ENCODE results near the gene DDX53. TPM values are rescaled to one million over a fixed set of nuclear protein-coding genes. Genes with fewer than 3 reads are reported as not detected.

The DDX53 gene
- total RNA-seq, result not detected
- long read RNA-seq, result 0 reads

DNA sequence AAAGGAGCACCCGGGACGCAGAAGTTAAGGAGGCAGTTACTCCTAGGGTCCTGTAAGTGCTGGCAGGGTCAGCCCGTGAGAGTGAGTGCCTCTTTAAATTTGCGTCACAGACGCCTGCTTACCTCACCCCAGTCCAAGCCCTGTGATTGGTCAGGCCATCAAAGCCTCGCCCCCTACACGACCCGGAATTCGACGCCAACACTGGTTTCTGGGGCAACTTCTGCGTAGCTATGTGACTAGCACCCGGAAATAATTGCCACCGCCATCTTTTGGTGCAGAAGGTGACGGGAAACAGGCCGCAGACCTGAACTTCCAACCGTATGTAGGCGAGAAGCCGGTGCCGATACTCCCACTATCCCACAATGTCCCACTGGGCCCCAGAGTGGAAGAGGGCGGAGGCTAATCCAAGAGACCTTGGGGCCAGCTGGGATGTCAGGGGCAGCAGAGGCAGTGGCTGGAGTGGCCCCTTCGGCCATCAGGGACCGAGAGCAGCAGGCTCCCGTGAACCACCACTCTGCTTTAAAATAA lies at the start of gene DDX53:
Gene DDX53, plus strand, starts transcription at position 265 of the 528 bp plus-strand sequence. Its CDS starts 98 bp downstream, at position 363.
- DNase-seq (ENCODE audit: low spot score), result no peak
- intact Hi-C loops (cut with DNase I), result no loop called here

DNA sequence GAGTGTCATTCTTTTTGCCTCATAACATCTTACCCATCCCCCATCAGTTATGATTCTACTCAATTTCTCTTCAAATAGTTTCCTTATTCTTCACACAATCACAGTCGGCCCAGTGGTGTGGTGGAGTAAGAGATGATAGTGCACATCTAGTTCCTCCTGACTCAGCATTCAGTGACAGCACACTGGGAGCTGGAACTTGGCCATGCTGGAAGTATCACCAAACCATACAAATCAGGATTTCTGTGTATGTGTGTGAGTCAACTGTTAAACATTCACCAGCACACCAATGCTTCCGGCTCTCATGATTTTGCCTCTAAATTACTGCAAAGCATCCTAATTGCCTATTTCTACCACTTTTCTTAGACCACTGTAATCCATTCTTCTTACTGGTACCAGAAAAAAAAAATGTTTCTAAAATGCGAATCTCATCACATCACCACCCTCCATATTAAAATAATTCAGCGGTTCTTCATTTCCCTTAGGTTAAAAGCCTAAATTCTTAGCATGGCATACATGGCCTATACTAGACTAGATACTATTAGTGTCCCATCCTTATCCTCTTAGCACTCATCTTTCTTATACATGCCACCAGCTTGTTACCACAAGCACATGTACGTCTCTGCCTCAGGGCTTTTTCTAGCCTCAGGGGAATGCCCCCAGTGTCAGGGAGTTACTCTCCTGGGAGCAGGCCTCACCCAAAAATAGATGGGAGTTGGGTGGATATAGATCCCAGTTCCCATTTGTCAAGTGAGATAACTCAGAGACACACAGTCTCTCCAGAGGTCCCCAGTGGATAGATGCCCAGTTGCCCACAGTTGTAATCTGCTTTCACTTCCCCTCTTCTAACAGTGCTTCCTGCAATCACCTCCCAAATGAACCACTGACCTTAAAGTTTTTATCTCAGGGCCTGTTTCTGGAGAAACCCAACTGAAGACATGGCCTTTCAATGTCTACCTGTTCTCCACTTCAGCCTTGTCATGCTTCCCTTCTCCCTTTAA lies 49.2 kb upstream of the DDX53 start:
- intact Hi-C loops (cut with DNase I), result no loop called here
- DNase-seq (ENCODE audit: low spot score), result no peak

DNA sequence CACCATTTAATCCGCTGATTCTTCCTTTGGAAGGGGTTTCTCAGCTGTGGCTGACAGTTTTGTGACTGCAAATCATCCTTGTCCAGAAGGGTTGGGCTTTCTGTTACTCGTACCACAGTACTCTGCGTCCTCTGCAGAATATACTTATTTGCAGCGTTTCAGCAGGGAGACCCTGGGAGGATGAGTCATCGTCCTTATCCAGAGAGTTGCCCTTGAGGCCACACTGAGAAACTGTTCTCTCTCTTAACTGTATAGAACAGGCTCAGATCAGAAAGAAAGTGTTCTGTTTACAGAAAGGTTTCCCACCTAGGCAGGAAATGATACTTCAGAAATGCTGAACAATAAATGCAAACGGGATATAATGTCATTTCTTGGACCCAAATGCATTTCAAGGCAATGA lies 47.8 kb upstream of the DDX53 start:
- intact Hi-C loops (cut with DNase I), result no loop called here
- DNase-seq (ENCODE audit: low spot score), result no peak

DNA sequence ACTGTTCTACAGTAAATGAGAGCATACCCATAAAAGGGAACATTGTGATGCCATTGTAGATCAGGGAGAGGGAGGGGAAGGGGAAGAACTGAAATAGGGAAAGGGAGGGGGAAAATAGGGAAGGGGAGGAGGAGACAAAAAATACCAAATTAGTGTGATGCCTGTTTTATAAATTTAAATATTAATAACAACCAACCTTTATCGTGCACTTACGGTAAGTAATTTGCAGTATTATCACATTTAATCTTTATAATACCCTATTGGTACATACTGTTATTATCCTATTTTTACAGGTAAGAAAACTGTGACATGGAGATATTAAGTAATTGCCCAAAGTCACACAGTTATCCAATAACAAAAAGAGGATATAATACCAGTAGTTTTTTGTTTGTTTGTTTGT lies 41.5 kb upstream of the DDX53 start:
- no peak for DNase-seq (ENCODE audit: low spot score)
- intact Hi-C loops (cut with DNase I), result no loop called here

DNA sequence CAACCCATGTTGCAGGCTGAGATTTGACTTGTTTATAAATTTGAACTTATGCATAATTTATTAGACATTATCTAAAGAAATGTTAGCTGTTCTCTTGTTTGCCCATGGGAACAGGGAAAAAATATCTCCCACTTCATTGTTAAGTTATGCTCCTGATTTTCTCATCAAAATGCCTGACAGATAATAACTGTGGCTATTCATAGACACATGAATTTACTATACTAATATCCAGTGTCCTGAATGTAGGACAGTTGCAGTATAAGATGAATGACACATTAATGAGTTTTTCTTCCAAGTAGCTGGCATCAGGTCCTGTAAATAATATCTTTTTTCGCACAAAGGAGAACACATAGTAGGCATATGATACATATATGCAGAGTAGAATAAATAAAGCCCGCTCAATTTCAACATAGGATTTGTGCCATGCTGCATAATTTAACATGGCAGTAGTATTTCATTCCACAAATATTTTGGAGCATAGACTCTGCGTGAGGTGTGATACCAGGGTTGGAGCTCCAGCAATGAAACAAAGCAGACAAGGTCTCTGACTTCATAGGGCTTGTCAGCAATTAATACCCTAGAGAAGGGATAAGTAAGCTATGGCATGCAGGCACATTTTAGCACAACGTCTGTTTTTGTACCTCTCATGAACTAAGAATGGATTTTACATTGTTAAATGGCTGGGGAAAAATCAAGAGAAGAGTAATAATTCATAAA lies 40.4 kb upstream of the DDX53 start:
- DNase-seq (ENCODE audit: low spot score), result no peak
- intact Hi-C loops (cut with DNase I), result no loop called here

DNA sequence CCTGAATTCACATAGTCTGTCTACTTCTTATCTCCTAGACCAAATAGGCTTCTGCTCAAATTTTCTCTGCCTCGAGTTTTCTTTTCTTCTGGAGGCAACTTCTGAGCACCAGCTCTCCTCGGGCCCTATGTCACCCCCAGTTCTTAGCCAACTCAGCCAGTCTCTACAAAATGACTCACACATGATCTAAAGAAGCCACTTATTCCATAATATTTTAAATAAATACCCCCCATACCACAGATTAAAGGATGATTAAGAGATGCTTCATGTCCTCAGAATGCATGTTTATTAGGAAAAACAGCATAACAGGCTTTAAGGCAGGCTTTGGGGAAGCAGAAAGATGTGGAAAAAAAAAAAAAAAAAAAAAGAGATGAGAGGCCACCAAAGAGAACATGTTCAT lies 36.6 kb upstream of the DDX53 start:
- no peak for DNase-seq (ENCODE audit: low spot score)
- intact Hi-C loops (cut with DNase I), result loop anchor here (5.0 kb wide), 1 partner anchor 49 kb away; no protein-coding TSS in a partner anchor

DNA sequence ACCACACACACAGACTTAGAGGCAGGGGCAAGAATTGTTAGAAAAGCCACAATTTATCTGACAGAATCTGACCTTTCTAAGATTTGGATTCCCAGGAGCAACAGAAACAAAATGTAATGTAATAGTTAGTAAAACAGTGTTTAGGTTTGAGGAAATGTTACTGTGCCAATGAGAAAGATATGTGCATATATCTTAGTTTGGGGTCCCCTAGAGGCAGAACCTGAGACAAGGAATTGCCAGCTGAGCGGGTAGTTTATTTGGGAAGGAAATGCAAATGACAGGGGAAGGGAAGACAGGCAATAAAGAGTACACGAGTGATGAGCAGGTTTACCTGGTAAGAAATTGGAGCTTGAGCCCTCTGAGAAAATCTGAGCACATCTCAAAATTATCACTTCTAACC lies 31.3 kb upstream of the DDX53 start:
- intact Hi-C loops (cut with DNase I), result no loop called here

DNA sequence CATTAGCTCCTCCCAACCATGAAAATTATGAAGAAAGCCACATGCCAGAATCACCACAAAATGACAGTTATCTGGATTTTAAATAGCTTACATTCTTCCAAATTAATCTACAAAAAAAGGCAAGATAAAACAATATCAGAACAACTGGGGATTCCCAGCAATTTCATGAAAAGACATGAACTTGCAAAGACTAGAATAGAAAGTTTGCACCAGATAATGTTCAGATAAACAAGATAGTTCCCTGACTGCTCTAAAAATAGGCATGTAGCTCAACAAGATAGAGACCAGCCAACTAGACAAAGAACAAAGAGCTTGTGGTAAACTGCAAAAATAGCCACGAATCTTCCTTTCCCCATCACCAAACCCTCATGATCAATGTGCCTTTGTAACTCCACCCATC lies 30.3 kb upstream of the DDX53 start:
- intact Hi-C loops (cut with DNase I), result no loop called here
- no peak for DNase-seq (ENCODE audit: low spot score)

More for the DNA sequence above, 31.3 kb upstream of the DDX53 start:
- DNase-seq (ENCODE audit: low spot score), result no peak

DNA sequence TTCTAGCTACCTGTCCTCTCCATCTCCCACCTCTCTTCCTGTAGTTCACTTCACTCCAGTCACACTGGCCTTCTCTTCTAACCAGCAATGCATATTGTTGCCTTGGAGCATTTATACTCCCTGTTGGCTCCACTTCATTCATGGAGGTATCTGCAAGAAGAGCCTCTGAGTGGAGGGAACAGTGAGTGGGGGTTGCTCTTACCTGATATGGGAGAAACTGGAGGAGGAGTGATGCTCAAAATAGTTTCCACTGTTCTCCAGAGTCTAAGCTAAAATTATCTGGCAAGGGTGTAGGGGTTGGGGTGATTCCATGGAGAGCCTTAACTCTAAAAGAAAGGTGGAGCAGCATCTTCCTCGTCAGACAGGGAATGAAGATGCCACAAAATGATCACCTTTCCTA lies 28.9 kb upstream of the DDX53 start:
- intact Hi-C loops (cut with DNase I), result no loop called here
- DNase-seq (ENCODE audit: low spot score), result no peak

DNA sequence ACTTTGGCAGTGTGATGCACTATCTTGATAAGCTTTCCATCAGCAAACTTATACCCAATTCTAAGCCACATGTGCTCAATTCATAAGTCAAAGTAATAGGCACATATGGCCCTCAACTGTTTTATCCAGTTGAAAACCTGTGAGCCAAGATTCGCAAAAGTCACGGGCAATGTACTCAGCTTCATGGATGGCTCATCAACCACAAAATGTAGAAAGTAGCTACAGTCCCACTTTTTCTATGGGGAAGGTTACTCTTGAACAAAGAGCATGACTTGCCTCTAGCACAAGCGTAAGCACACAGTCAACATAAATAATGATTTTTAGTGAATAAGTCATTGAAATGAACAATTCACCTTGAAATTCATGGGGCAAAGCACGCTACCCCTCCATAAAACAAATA lies 25.1 kb upstream of the DDX53 start:
- intact Hi-C loops (cut with DNase I), result no loop called here
- no peak for DNase-seq (ENCODE audit: low spot score)

DNA sequence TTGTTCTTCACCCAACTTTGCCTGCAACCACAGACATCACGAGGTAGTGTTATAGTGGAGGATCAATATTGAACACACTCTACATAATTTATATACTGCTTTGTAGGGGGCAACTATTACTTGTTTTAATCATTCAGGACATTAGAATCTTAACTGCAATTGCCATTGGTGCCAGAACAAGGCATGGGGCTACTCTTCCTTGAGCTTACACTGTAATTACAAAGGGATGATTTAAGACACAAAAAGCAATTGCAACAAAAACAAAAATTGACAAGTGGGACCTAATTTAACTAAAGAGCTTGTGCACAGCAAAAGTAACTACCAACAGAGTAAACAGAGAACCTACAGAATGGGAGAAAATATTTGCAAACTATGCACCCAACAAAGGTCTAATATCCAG lies 24.0 kb upstream of the DDX53 start:
- intact Hi-C loops (cut with DNase I), result no loop called here
- no peak for DNase-seq (ENCODE audit: low spot score)

DNA sequence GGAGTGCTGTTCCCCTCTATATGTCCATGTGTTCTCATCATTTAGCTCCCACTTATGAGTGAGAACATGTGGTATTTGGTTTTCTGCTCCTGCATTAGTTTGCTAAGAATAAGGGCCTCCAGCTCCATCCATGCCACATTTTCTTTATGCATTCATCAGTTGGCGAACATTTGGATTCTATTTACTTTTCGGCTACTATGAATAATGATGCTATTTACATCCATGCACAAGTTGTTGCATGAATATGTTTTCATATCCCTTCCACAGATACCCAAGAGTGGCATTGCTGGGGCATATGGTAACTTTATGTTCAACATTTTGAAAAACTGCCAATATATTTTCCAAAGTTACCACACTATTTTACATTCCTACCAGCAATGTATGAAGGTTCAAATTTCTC lies 13.8 kb upstream of the DDX53 start:
- no peak for DNase-seq (ENCODE audit: low spot score)
- intact Hi-C loops (cut with DNase I), result no loop called here

DNA sequence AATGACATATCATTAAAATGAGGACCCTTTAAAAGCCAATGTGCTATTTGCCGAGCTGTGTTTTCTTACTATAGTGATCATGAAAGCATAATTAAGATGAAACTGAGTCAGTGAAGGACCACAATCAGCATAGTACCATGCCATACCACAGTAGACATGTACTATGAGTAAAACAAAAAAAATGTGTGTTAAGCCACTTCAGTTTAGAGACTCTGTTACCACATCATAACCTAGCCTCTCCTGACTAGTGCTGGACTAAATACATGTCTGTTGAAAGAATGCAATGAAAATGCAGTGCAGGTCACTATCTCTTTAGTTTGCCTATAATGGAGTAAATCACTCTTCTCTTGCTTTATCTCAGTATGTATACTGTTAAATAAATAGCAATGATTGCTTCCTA lies 12.3 kb upstream of the DDX53 start:
- DNase-seq (ENCODE audit: low spot score), result no peak
- intact Hi-C loops (cut with DNase I), result no loop called here

DNA sequence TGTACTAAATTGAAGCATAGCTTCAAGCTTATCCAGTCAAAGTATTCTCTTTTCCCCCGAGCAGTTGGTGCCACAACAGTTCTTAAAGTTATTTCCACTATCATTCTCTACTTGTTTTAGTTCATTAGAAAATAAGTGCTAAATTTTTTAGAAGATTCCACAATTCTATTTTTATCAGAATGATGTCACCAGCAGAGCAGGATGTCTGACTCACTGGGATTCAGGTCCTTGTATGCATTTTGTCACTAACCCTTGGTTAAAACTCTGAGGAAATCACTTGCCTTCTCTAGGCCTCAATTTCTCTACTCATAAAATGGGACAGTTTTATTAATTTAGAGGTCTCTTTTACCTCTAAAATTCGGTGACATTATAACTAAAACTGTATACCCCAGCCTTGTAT lies 3.4 kb downstream of the DDX53 start:
- no peak for DNase-seq (ENCODE audit: low spot score)
- intact Hi-C loops (cut with DNase I), result no loop called here

DNA sequence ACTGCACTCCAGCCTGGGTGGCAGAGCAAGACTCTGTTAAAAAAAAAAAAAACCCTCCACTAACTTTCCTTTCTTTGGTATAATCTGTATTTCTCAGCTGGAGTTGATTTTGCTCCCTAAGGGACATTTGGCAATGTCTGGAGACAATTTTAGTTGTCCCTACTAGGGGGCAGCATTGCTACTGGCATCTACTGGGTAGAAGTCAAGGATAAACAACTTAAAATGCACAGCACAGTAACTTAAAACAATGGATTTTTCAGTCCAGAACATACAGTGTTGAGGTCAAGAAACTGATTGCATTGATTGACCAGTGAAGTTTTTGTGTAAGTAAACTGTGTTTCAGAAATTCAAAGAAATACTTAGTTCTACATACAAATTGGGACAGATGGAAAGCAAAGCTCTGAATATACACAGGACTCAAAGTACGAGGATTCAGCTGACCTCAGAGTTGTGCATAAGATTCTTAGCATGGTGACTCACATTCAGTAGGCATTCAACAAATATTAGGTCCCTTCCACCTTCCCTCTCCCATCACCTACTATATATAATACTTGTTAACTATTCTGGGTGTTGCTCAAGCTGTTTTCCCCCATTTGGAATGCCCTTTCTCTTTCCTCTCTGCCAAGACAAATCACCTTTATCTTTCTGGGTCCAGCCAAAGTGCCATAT lies 8.8 kb downstream of the DDX53 start:
- intact Hi-C loops (cut with DNase I), result no loop called here
- no peak for DNase-seq (ENCODE audit: low spot score)

DNA sequence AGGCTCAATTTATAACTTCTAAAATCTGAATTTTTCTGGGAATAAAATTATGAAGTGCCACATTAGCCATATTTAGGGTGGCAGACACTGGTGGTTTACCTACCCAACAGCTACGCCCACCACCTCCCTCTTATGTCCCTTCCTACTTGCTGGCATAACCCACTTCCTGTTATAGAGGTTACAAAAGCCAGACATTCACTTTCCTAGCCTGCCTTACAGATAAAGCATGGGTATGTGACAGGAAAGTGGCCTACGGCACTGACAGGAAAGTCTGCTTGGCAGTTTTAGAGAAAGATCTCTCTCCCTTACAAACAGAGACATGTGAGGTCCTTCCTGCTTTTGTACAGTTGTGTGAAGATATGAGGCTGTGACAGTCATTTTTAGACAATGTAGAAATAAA lies 12.4 kb downstream of the DDX53 start:
- DNase-seq (ENCODE audit: low spot score), result no peak
- intact Hi-C loops (cut with DNase I), result loop anchor here (5.0 kb wide), 2 partner anchors 50 to 385 kb away; no protein-coding TSS in a partner anchor

DNA sequence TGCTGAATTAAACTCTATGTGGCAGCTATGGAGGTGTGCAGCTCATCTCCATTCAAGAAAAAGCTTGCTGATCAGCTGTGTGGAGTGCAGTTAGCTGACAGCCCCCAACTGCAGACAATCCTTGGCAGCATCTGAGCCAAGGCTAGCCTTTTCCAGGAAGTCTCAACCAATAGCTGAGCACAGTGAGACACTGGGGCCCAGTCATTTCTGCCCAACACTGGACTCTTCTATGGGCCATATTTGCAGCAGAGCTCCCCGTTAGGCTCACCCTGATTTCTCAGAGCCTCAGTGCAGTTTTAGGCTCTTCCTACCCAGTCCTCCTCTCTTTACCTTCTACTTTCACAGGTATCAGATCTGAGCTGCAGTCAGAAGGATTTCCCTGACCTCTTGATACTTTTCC lies 12.9 kb downstream of the DDX53 start:
- intact Hi-C loops (cut with DNase I), result loop anchor here (5.0 kb wide), 2 partner anchors 50 to 385 kb away; no protein-coding TSS in a partner anchor
- DNase-seq (ENCODE audit: low spot score), result no peak

DNA sequence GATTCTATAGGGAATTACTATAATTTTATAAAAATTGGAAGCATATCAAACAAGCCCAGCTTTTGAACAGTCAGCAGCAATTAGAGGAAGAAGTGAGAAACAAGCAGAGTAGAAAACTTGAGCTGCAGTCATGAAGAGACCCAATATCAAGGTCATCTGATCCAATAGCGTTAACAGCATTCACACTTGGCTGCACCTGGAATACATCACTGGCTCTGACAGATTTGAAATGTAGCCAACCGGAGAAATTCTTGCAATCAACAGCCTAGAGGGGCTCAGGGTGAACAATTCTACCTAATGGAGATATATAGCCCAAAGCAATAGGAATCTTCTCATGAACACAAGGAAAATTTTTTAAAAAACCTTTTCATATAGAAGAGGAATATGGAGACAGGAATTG lies 13.6 kb downstream of the DDX53 start:
- intact Hi-C loops (cut with DNase I), result loop anchor here (5.0 kb wide), 2 partner anchors 51 to 386 kb away; no protein-coding TSS in a partner anchor
- no peak for DNase-seq (ENCODE audit: low spot score)

DNA sequence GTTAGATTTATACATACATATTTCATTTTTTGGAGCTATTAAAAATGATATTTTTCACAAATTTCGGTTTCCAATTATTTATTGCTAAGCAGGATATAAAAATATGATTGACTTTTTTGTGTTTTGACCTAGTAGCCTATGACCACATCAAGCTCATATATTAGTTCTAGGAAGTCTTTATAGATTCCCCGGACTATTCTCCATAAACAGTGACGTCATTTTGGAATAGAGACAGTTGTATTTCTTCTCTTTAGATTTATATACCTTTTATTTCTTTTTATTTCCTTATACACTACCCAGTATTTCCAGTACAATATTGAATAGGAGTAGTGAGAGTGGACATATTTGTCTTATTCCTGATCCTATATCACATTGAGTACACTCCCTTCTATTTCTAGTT lies 31.8 kb downstream of the DDX53 start:
- DNase-seq (ENCODE audit: low spot score), result no peak
- intact Hi-C loops (cut with DNase I), result no loop called here

DNA sequence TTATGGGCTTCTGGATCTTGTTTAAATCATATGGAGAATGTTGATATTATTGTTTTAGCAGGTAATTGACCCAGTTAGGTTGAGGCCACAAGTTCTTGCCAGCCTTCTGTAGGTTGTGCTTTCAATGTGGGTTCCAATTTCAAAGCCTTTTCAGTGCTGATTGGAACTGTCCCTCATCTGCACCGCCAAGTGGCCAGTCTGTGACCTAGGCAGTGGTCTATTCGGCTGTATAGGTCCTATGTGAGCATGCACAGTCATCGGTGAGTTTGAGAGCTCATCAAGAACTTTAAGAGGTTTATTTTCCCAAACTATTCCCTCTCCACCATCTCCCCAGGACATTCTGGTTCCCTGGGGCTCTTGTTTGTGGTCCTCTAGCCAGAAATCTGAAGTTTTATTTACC lies 35.7 kb downstream of the DDX53 start:
- no peak for DNase-seq (ENCODE audit: low spot score)
- intact Hi-C loops (cut with DNase I), result no loop called here

Data from cardiac septum (tissue), 1 donor.